Caco-2 (cell line): Measurements from ENCODE around the gene RIMKLB. TPM values are rescaled to one million over a fixed set of nuclear protein-coding genes. Genes with fewer than 3 reads are reported as not detected.

Experiments
- BruUV-seq: library from RNA; stranded (reverse); fragments of 400-500 nt; replicated peaks from 2 replicates; lab custom pipeline; 2021; lab: Mats Ljungman, UMichigan
- CTCF ChIA-PET: fragments of 300-600 bp; sonication (Branson Sonifier 250); formaldehyde crosslinking; loops from one replicate; lab custom pipeline; 2022; ENCODE audit warnings: antibody characterized with exemption; lab: Charles Lee
- POLR2A ChIA-PET: fragments of 300-600 bp; sonication (Branson Sonifier 250); formaldehyde crosslinking; loops from one replicate; lab custom pipeline; 2022; ENCODE audit warnings: antibody characterized with exemption; lab: Charles Lee
- DNase-seq, 2 experiments: peaks; one replicate each; pipeline versions ENCODE4 v3.0.0 to v3.0.0-alpha.2; 2020 to 2022
- H3K27me3 ChIP-seq: replicated peaks from 2 replicates; pipeline ENCODE4 v1.6.0; 2011; ENCODE audit warnings: low read length; ENCODE audit not compliant: control insufficient read depth, insufficient read depth
- H3K36me3 ChIP-seq: 2 replicates; pipeline ENCODE4 v1.5.1; 2011; ENCODE audit warnings: low read length; ENCODE audit not compliant: control insufficient read depth, insufficient read depth
- H3K4me1 ChIP-seq: fragments of 250-450 bp; sonication (Bioruptor Pico); 2 replicates; pipeline ENCODE4 v1.5.1; 2020; ENCODE audit warnings: mild to moderate bottlenecking
- H3K4me3 ChIP-seq: 2 replicates; pipeline ENCODE4 v1.5.1; 2011; ENCODE audit warnings: low read depth, mild to moderate bottlenecking, control low read depth, low read length
- H3K9me3 ChIP-seq: fragments of 250-450 bp; sonication (Bioruptor Pico); 2 replicates; pipeline ENCODE4 v1.5.1; 2020; ENCODE audit warnings: mild to moderate bottlenecking, moderate library complexity
- H3K27ac Mint-ChIP-seq: one replicate; pipeline ENCODE4 v1.8.0; 2022; ENCODE audit warnings: mixed read lengths; ENCODE audit not compliant: unreplicated experiment
- H3K27me3 Mint-ChIP-seq: one replicate; pipeline ENCODE4 v1.8.0; 2022; ENCODE audit warnings: mixed read lengths; ENCODE audit not compliant: insufficient read depth, unreplicated experiment
- H3K36me3 Mint-ChIP-seq: one replicate; pipeline ENCODE4 v1.8.0; 2022; ENCODE audit warnings: mild to moderate bottlenecking, mixed read lengths; ENCODE audit not compliant: insufficient read depth, unreplicated experiment
- H3K4me1 Mint-ChIP-seq: one replicate; pipeline ENCODE4 v1.8.0; 2022; ENCODE audit warnings: low read depth, mixed read lengths; ENCODE audit not compliant: unreplicated experiment
- H3K4me3 Mint-ChIP-seq: one replicate; pipeline ENCODE4 v1.8.0; 2022; ENCODE audit warnings: mild to moderate bottlenecking, moderate library complexity, mixed read lengths; ENCODE audit not compliant: unreplicated experiment
- H3K9me3 Mint-ChIP-seq: one replicate; pipeline ENCODE4 v1.8.0; 2022; ENCODE audit warnings: mixed read lengths; ENCODE audit not compliant: unreplicated experiment
- intact Hi-C: fragments of 100-400 bp; cut with micrococcal nuclease; formaldehyde crosslinking; loops from one replicate; pipeline ENCODE4 v1.10.0; 2022; ENCODE audit not compliant: unreplicated experiment
- total RNA-seq: library from RNA; stranded (reverse); gene quantifications from 2 replicates; pipeline ENCODE4 v1.2.3, GENCODE V29; 2022
- TF ChIP-seq, protein P1 (sequence below), 2 experiments: fragments of 200-600 bp in 1 of 2; IDR thresholded peaks; 1 replicate in 1 of 2; 2 replicates in 1 of 2; pipeline versions ENCODE4 v1.5.1 to v1.8.0; 2011 to 2022; ENCODE audit warnings: antibody characterized with exemption in 1 of 2, control low read depth in 1 of 2, inconsistent platforms in 1 of 2, low read depth in 1 of 2, low read length in 1 of 2, mild to moderate bottlenecking in 1 of 2, moderate library complexity in 1 of 2; ENCODE audit not compliant: insufficient read depth in 1 of 2, severe bottlenecking in 1 of 2, unreplicated experiment in 1 of 2

The RIMKLB gene
- total RNA-seq, 1 experiment from 2014 or later, result 3.3 TPM

GRCh38 chr12:8658346-8658745 is 39.4 kb upstream of the RIMKLB start:
- intact Hi-C loops, result loop anchor here (10.0 kb wide), 1 partner anchor 386 kb away; no protein-coding TSS in a partner anchor
- Mint-ChIP-seq H3K27ac (no peak overlapping the region), H3K36me3 (no peaks in the 10 kb centered on the region), H3K9me3 (no peaks in the 10 kb centered on the region), H3K4me3 (no peak overlapping the region), H3K27me3 (peaks cover 7% of the 10 kb centered on the region), H3K4me1 (no peaks in the 10 kb centered on the region)
- H3K27me3 ChIP-seq, result peaks cover 2% of the 10 kb centered on the region; the same call in 1 of the 2 replicates
- no peak overlapping the region for H3K4me3 ChIP-seq
- H3K9me3 ChIP-seq, result no peaks in the 10 kb centered on the region
- TF ChIP-seq, protein P1, sequence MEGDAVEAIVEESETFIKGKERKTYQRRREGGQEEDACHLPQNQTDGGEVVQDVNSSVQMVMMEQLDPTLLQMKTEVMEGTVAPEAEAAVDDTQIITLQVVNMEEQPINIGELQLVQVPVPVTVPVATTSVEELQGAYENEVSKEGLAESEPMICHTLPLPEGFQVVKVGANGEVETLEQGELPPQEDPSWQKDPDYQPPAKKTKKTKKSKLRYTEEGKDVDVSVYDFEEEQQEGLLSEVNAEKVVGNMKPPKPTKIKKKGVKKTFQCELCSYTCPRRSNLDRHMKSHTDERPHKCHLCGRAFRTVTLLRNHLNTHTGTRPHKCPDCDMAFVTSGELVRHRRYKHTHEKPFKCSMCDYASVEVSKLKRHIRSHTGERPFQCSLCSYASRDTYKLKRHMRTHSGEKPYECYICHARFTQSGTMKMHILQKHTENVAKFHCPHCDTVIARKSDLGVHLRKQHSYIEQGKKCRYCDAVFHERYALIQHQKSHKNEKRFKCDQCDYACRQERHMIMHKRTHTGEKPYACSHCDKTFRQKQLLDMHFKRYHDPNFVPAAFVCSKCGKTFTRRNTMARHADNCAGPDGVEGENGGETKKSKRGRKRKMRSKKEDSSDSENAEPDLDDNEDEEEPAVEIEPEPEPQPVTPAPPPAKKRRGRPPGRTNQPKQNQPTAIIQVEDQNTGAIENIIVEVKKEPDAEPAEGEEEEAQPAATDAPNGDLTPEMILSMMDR (IDR thresholded peaks at IDR 0.05; ENCODE audit: insufficient read depth in 1 of 2, low read depth in 1 of 2, low read length in 1 of 2, severe bottlenecking in 1 of 2, unreplicated experiment in 1 of 2), result no peak
- no peak for DNase-seq
- H3K4me1 ChIP-seq, result no peaks in the 10 kb centered on the region
- ChIA-PET POLR2A (no interaction called here), CTCF (interaction anchor here (1.8 to 2.4 kb wide), 2 partner anchors 232 to 392 kb away, joined by 27 to 29 read pairs; no protein-coding TSS in a partner anchor)
- BruUV-seq, result no TSS peak
- no peaks in the 10 kb centered on the region for H3K36me3 ChIP-seq

- no peak for DNase-seq
- ChIA-PET CTCF (no interaction called here), POLR2A (no interaction called here)
- H3K9me3 ChIP-seq, result no peaks in the 10 kb centered on the region
- H3K9me3 Mint-ChIP-seq, result no peaks in the 10 kb centered on the region
- H3K4me1 Mint-ChIP-seq, result no peaks in the 10 kb centered on the region
- H3K27me3 ChIP-seq, result peaks cover 2% of the 10 kb centered on the region; the same call in 1 of the 2 replicates
- TF ChIP-seq, protein P1 (IDR thresholded peaks at IDR 0.05; ENCODE audit: insufficient read depth in 1 of 2, low read depth in 1 of 2, low read length in 1 of 2, severe bottlenecking in 1 of 2, unreplicated experiment in 1 of 2), result no peak
- H3K27ac Mint-ChIP-seq, result no peak overlapping the region
- no peaks in the 10 kb centered on the region for H3K36me3 Mint-ChIP-seq
- peaks cover 9% of the 10 kb centered on the region for H3K27me3 Mint-ChIP-seq
- H3K4me3 ChIP-seq, result no peak overlapping the region
- BruUV-seq, result no TSS peak
- H3K36me3 ChIP-seq, result no peaks in the 10 kb centered on the region
- intact Hi-C loops, result no loop called here
- H3K4me1 ChIP-seq, result no peaks in the 10 kb centered on the region
- H3K4me3 Mint-ChIP-seq, result no peak overlapping the region
Observed at GRCh38 chr12:8661016-8661415, 36.8 kb upstream of the RIMKLB start.

- no TSS peak for BruUV-seq
- ChIA-PET POLR2A (no interaction called here), CTCF (no interaction called here)
- Histone ChIP-seq H3K4me1 (no peaks in the 10 kb centered on the region), H3K36me3 (no peaks in the 10 kb centered on the region), H3K27me3 (peaks cover 2% of the 10 kb centered on the region; the same call in 1 of the 2 replicates), H3K9me3 (no peaks in the 10 kb centered on the region), H3K4me3 (no peak overlapping the region)
- Mint-ChIP-seq H3K27me3 (peaks cover 9% of the 10 kb centered on the region), H3K27ac (no peak overlapping the region), H3K9me3 (no peaks in the 10 kb centered on the region), H3K4me3 (no peak overlapping the region), H3K36me3 (no peaks in the 10 kb centered on the region), H3K4me1 (no peaks in the 10 kb centered on the region)
- intact Hi-C loops, result no loop called here
- TF ChIP-seq, protein P1 (IDR thresholded peaks at IDR 0.05; ENCODE audit: insufficient read depth in 1 of 2, low read depth in 1 of 2, low read length in 1 of 2, severe bottlenecking in 1 of 2, unreplicated experiment in 1 of 2), result no peak
- no peak for DNase-seq
Observed at GRCh38 chr12:8661751-8662150, 36.0 kb upstream of the RIMKLB start.
